Measurements from ENCODE around the gene HCFC2.

The HCFC2 gene

DNA sequence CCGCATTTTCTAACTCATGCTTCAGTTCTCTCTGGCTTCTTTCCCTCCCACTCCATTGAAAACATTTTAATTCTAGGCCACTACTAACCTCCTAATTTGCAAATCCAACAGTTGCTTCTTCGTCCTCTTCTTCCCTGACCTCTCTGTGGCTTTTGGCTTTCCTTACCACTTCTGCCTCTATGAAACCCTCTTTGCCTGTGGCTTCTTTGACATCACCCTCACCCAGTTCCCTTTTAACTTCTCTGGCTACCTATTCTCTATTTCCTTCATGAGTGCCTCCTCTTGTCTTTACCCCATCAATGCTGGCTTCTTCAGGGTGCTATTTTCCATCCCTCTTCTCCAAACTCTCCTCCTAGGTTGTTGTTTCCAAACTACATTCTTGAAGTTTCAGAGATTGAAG lies 4.4 kb upstream of the HCFC2 start:
- Histone ChIP-seq H3K9ac (ENCODE audit: low read depth, low read length) (no peak overlapping the region), H3K27me3 (ENCODE audit: insufficient read depth, low read length) (peaks cover 16% of the 10 kb centered on the region), H3K36me3 (ENCODE audit: insufficient read depth, low read depth, low read length) (no peaks in the 10 kb centered on the region), H3K9me3 (ENCODE audit: insufficient read depth, low read depth, low read length) (no peaks in the 10 kb centered on the region), H3K4me1 (ENCODE audit: insufficient read depth, low read length) (peaks cover 3% of the 10 kb centered on the region; the same call in 1 of the 2 replicates), H3K27ac (ENCODE audit: low read length) (no peak overlapping the region), H3K4me3 (ENCODE audit: low read length) (no peak overlapping the region)

GRCh38 chr12:104060791-104061190 lies 3.5 kb upstream of the HCFC2 start:
- H3K27me3 ChIP-seq (ENCODE audit: insufficient read depth, low read length) = peaks cover 24% of the 10 kb centered on the region
- H3K36me3 ChIP-seq (ENCODE audit: insufficient read depth, low read depth, low read length) = no peaks in the 10 kb centered on the region
- no peaks in the 10 kb centered on the region for H3K9me3 ChIP-seq (ENCODE audit: insufficient read depth, low read depth, low read length)
- H3K27ac ChIP-seq (ENCODE audit: low read length) = no peak overlapping the region
- no peak overlapping the region for H3K4me3 ChIP-seq (ENCODE audit: low read length)
- no peaks in the 10 kb centered on the region for H3K4me1 ChIP-seq (ENCODE audit: insufficient read depth, low read length)
- no peak overlapping the region for H3K9ac ChIP-seq (ENCODE audit: low read depth, low read length)

DNA sequence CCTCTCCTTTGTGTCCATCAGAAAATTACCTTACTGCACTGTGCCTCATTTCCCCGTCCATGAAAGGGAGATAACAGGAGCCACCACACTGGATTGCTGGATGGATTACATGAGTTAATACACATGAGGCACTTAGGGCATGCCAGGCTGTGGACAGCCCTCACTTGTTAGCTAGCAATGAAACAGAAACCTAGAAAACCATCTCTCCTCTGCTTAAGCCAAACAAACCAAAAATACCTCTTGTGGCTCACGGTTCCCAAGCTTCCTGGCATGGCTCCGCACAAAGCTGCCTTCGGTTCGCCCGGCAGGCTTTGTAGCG lies 660 bp upstream of the HCFC2 start:
- Histone ChIP-seq H3K27me3 (ENCODE audit: insufficient read depth, low read length) (peaks cover 27% of the 10 kb centered on the region), H3K4me1 (ENCODE audit: insufficient read depth, low read length) (no peaks in the 10 kb centered on the region), H3K9ac (ENCODE audit: low read depth, low read length) (peak overlapping the region; percentile 78; the same call in 1 of the 2 replicates), H3K27ac (ENCODE audit: low read length) (no peak overlapping the region), H3K9me3 (ENCODE audit: insufficient read depth, low read depth, low read length) (no peaks in the 10 kb centered on the region), H3K4me3 (ENCODE audit: low read length) (peak overlapping the region; percentile 98), H3K36me3 (ENCODE audit: insufficient read depth, low read depth, low read length) (no peaks in the 10 kb centered on the region)

DNA sequence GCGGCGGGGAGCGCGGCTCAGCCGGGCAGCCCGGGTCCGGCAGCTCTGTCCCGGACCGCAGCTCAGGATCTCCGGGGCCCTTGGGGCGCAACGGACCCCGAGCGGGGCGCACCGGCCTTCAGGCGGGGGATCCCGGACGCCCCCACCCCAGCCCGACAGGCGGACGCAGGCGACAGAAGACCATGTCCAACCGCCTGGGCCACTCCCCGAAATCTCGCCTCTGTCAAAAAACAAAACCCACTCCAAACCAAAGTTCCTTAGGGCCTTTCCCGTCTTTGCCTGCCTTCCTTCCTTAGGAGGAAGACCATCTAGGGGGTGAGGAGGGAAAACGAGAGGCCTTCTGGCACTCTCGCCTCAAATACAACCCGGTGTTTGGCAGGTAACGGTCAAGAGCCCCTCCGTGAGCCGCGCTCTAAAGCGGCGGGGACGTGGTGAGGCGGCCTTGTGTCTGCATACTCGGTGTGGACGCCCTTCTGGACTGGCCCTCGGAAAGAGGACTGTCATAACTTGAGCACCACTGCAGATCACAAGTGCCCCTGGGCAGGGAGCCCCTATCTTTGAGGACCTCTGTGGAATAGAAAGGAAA lies 604 bp downstream of the HCFC2 start:
- H3K4me3 ChIP-seq (ENCODE audit: low read length) = peak overlapping the region; percentile 98
- peaks cover 27% of the 10 kb centered on the region for H3K27me3 ChIP-seq (ENCODE audit: insufficient read depth, low read length)
- no peaks in the 10 kb centered on the region for H3K36me3 ChIP-seq (ENCODE audit: insufficient read depth, low read depth, low read length)
- no peak overlapping the region for H3K27ac ChIP-seq (ENCODE audit: low read length)
- H3K4me1 ChIP-seq (ENCODE audit: insufficient read depth, low read length) = no peaks in the 10 kb centered on the region
- no peaks in the 10 kb centered on the region for H3K9me3 ChIP-seq (ENCODE audit: insufficient read depth, low read depth, low read length)
- no peak overlapping the region; the same call in 1 of the 2 replicates for H3K9ac ChIP-seq (ENCODE audit: low read depth, low read length)

DNA sequence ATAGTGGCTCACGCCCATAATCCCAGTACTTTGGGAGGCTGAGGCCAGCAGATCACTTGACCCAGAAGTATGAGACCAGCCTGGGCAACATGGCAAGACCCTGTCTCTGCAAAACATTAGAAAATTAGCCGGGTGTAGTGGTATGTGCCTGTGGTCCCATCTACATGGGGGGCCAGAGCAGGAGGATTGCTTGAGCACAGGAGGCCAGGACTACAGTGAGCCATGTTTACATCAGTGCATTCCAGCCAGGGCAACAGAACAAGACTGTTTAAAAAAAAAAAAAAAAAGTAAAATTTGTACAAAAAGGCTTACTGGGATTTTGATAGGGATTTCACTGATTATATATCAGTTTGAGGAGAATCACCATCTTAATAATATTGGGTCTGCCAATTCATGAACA lies 7.8 kb downstream of the HCFC2 start:
- H3K27me3 ChIP-seq (ENCODE audit: insufficient read depth, low read length) = no peaks in the 10 kb centered on the region
- H3K9me3 ChIP-seq (ENCODE audit: insufficient read depth, low read depth, low read length) = no peaks in the 10 kb centered on the region
- no peaks in the 10 kb centered on the region for H3K36me3 ChIP-seq (ENCODE audit: insufficient read depth, low read depth, low read length)
- no peak overlapping the region for H3K9ac ChIP-seq (ENCODE audit: low read depth, low read length)
- H3K4me1 ChIP-seq (ENCODE audit: insufficient read depth, low read length) = no peaks in the 10 kb centered on the region
- no peak overlapping the region for H3K27ac ChIP-seq (ENCODE audit: low read length)
- no peak overlapping the region for H3K4me3 ChIP-seq (ENCODE audit: low read length)

- Histone ChIP-seq H3K4me3 (ENCODE audit: low read length) (no peak overlapping the region), H3K4me1 (ENCODE audit: insufficient read depth, low read length) (no peaks in the 10 kb centered on the region), H3K9me3 (ENCODE audit: insufficient read depth, low read depth, low read length) (no peaks in the 10 kb centered on the region), H3K27ac (ENCODE audit: low read length) (no peak overlapping the region), H3K9ac (ENCODE audit: low read depth, low read length) (no peak overlapping the region), H3K36me3 (ENCODE audit: insufficient read depth, low read depth, low read length) (no peaks in the 10 kb centered on the region), H3K27me3 (ENCODE audit: insufficient read depth, low read length) (no peaks in the 10 kb centered on the region)
Measured at GRCh38 chr12:104073699-104074098, 9.4 kb downstream of the HCFC2 start.

DNA sequence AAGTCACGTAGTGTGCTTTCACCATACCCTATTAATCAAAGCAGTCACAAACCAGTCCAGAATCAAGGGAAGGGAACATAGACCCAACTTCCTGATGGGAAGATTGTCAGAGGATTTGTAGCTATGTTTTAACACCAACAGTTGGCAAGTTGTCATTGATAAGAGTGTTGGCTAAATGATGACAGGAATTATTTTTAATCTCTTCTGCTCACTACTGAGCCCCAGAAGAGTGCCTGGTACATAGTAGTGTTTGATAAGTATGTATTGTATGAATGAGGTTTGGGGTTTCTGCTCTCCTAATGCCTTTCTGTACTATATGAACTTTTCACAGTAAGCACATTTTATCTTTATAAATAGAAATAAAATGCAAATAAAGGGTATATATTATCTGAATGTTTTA lies 14.7 kb downstream of the HCFC2 start:
- no peak overlapping the region for H3K9ac ChIP-seq (ENCODE audit: low read depth, low read length)
- no peaks in the 10 kb centered on the region for H3K4me1 ChIP-seq (ENCODE audit: insufficient read depth, low read length)
- H3K4me3 ChIP-seq (ENCODE audit: low read length) = no peak overlapping the region
- no peaks in the 10 kb centered on the region for H3K9me3 ChIP-seq (ENCODE audit: insufficient read depth, low read depth, low read length)
- H3K36me3 ChIP-seq (ENCODE audit: insufficient read depth, low read depth, low read length) = no peaks in the 10 kb centered on the region
- H3K27me3 ChIP-seq (ENCODE audit: insufficient read depth, low read length) = no peaks in the 10 kb centered on the region
- no peak overlapping the region for H3K27ac ChIP-seq (ENCODE audit: low read length)

DNA sequence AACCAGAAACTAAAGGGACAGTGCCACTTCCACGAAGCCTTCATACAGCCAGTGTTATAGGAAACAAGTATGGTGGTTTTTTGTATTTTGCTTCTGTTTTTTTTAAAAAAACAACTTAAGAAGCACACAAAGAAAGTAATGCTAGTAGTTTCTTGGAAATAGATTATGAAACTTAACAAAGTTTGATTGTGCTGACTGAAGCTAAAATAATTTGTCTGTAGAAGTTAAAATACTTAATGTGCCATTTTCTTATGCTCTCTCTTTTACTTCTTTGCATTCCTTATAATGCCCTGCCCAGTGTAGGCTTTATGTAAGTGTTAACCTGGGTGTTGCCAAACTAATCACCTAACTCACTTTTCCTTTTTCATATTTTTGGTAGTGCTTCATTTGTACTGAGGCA lies 16.4 kb downstream of the HCFC2 start:
- no peaks in the 10 kb centered on the region for H3K9me3 ChIP-seq (ENCODE audit: insufficient read depth, low read depth, low read length)
- H3K9ac ChIP-seq (ENCODE audit: low read depth, low read length) = no peak overlapping the region
- H3K27me3 ChIP-seq (ENCODE audit: insufficient read depth, low read length) = no peaks in the 10 kb centered on the region
- H3K4me1 ChIP-seq (ENCODE audit: insufficient read depth, low read length) = no peaks in the 10 kb centered on the region
- H3K36me3 ChIP-seq (ENCODE audit: insufficient read depth, low read depth, low read length) = no peaks in the 10 kb centered on the region
- H3K27ac ChIP-seq (ENCODE audit: low read length) = no peak overlapping the region
- no peak overlapping the region for H3K4me3 ChIP-seq (ENCODE audit: low read length)

DNA sequence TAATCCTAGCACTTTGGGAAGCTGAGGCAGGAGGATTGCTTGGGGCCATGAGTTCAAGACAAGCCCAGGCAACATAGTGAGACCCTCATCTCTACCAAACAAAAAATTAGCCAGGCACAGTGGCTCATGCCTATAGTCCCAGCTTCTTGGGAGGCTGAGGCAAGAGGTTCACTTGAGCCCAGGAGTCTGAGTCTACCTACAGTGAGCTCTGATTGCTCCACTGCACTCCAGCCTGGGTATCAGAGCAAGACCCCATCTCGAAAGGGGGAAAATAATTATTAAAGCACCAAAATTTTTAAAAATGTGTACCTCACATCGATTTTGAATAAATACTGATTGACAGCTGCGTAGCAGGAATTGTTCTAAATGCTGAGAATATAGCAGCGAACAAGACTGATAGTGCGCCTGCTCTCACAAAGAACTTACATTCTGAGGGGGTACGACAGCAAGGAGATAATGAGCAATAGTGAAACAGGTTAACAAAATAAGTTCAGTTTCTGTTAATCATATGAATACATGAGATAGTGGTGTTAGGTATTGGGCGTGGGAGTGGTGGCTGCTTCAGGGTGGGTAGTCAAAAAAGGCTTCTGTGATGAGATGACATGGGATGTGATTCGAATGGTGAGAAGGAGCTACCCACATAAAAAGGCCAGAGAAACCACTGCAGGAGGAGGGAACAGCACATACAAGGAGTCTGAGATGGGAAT lies 19.6 kb downstream of the HCFC2 start:
- no peak overlapping the region for H3K9ac ChIP-seq (ENCODE audit: low read depth, low read length)
- 0 out of 2 replicates have a peak, but pooled peaks cover 2% of the 10 kb centered on the region for H3K36me3 ChIP-seq (ENCODE audit: insufficient read depth, low read depth, low read length)
- no peak overlapping the region for H3K4me3 ChIP-seq (ENCODE audit: low read length)
- no peaks in the 10 kb centered on the region for H3K9me3 ChIP-seq (ENCODE audit: insufficient read depth, low read depth, low read length)
- no peak overlapping the region for H3K27ac ChIP-seq (ENCODE audit: low read length)
- H3K4me1 ChIP-seq (ENCODE audit: insufficient read depth, low read length) = no peaks in the 10 kb centered on the region
- no peaks in the 10 kb centered on the region for H3K27me3 ChIP-seq (ENCODE audit: insufficient read depth, low read length)

DNA sequence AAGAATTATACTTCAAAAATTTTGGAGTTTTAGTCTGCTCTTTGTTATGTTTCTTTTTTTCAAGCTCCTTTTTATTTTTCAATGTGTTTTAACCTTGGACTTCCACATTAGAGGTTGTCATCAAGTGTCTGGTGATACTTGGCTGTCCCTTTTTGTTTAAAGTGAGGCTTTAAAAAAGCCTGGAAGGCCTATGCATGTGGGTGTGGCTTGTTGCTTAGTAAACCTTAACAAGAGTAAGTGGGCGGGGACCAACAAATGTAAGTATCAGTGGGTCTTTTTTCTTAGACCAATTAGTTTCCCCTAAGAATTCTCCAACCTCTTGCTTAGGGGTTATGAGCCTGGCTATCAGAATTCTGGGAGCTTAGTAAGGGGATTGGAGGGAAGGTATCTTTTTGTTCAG lies 26.4 kb downstream of the HCFC2 start:
- Histone ChIP-seq H3K27ac (ENCODE audit: low read length) (no peak overlapping the region), H3K36me3 (ENCODE audit: insufficient read depth, low read depth, low read length) (0 out of 2 replicates have a peak, but pooled peaks cover 2% of the 10 kb centered on the region), H3K27me3 (ENCODE audit: insufficient read depth, low read length) (no peaks in the 10 kb centered on the region), H3K4me1 (ENCODE audit: insufficient read depth, low read length) (no peaks in the 10 kb centered on the region), H3K9me3 (ENCODE audit: insufficient read depth, low read depth, low read length) (no peaks in the 10 kb centered on the region), H3K9ac (ENCODE audit: low read depth, low read length) (no peak overlapping the region), H3K4me3 (ENCODE audit: low read length) (no peak overlapping the region)

DNA sequence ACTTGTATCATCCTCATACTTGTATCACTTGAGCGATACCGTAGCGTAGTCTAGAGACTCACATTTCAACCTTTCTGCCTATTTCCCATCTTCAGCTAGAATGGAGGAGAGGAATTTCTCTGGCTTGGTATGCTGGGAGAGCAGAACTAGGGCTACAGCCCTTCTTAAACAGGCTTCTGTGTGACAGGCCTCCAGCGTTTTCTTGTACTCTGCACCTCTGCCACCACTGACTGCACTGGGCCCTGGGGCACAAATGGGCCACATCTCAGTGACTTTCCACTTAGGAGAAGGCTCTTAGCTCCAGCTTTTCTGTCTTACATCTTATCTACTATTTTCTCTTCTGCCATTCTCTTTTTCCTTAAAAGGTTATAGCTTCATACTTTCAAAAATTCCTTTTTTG lies 26.8 kb downstream of the HCFC2 start:
- Histone ChIP-seq H3K27ac (ENCODE audit: low read length) (no peak overlapping the region), H3K9ac (ENCODE audit: low read depth, low read length) (no peak overlapping the region), H3K36me3 (ENCODE audit: insufficient read depth, low read depth, low read length) (0 out of 2 replicates have a peak, but pooled peaks cover 2% of the 10 kb centered on the region), H3K4me1 (ENCODE audit: insufficient read depth, low read length) (no peaks in the 10 kb centered on the region), H3K27me3 (ENCODE audit: insufficient read depth, low read length) (no peaks in the 10 kb centered on the region), H3K4me3 (ENCODE audit: low read length) (no peak overlapping the region), H3K9me3 (ENCODE audit: insufficient read depth, low read depth, low read length) (no peaks in the 10 kb centered on the region)

DNA sequence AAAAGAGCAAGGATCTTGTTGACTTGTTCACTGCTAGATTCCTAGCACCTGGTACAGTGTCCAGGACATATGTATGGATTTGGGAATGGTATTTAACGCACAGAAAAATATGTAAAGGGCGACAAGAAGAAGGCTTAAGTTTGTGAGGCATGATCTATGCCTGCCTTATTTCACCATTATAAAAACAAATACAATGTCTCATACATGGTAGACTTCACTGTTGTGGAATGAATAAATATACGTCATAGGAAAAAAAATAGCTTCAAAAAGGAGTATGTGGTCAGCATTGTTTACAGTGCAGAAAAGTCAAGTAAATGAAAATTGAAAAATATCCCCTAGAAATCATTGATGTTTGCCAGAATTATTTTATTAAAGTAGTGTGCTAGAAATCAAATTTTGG lies 30.0 kb downstream of the HCFC2 start:
- Histone ChIP-seq H3K4me3 (ENCODE audit: low read length) (no peak overlapping the region), H3K9ac (ENCODE audit: low read depth, low read length) (no peak overlapping the region), H3K36me3 (ENCODE audit: insufficient read depth, low read depth, low read length) (no peaks in the 10 kb centered on the region)

More for the DNA sequence above, 30.0 kb downstream of the HCFC2 start:
- no peaks in the 10 kb centered on the region for H3K27me3 ChIP-seq (ENCODE audit: insufficient read depth, low read length)
- H3K4me1 ChIP-seq (ENCODE audit: insufficient read depth, low read length) = no peaks in the 10 kb centered on the region
- no peaks in the 10 kb centered on the region for H3K9me3 ChIP-seq (ENCODE audit: insufficient read depth, low read depth, low read length)
- no peak overlapping the region for H3K27ac ChIP-seq (ENCODE audit: low read length)

Data from iPS-20b (cell line).